Left lung (tissue), 10 donors: ENCODE measurements around the gene LIN37. TPM values are rescaled to one million over a fixed set of nuclear protein-coding genes. Genes with fewer than 3 reads are reported as not detected.

Experiments used
- ATAC-seq: fragments of 200-7000 bp; cut with Tn5 transposase; one replicate; pipeline ENCODE4 v1.9.1; 2020; ENCODE audit warnings: moderate library complexity
- DNase-seq, 4 donors: peaks; one replicate each; pipeline ENCODE4 v3.0.0-alpha.2; 2013 to 2020
- H3K27ac ChIP-seq, 2 donors: fragments of 200-600 bp; sonication (generic) in 1 of 2; one replicate each; pipeline versions ENCODE4 v1.5.0 to v1.8.0; 2020 to 2021
- H3K27me3 ChIP-seq, 2 donors: fragments of 200-600 bp; sonication (generic) in 1 of 2; one replicate each; pipeline versions ENCODE4 v1.5.0 to v1.8.0; 2020 to 2021
- H3K36me3 ChIP-seq, 2 donors: fragments of 200-600 bp; sonication (generic) in 1 of 2; one replicate each; pipeline versions ENCODE4 v1.5.0 to v1.8.0; 2020 to 2021
- H3K4me1 ChIP-seq, 2 donors: fragments of 200-600 bp; one replicate each; pipeline ENCODE4 v1.8.0; 2021
- H3K4me3 ChIP-seq, 2 donors: fragments of 200-600 bp; sonication (generic) in 1 of 2; one replicate each; pipeline versions ENCODE4 v1.5.0 to v1.8.0; 2020 to 2021; ENCODE audit warnings: mild to moderate bottlenecking in 1 of 2
- H3K9me3 ChIP-seq, 2 donors: fragments of 200-600 bp; sonication (generic) in 1 of 2; one replicate each; pipeline versions ENCODE4 v1.5.0 to v1.8.0; 2020 to 2021
- intact Hi-C, 2 donors: fragments of 100-400 bp; cut with DNase I; formaldehyde crosslinking; loops; one replicate each; pipeline versions ENCODE4 v1.11.2 to v1.14.2; 2022
- polyA plus RNA-seq, 6 donors: library from polyadenylated mRNA; unstranded; fragments of 120-200 nt; gene quantifications; one replicate each; pipeline ENCODE4 v1.2.1, GENCODE V29; 2013; ENCODE audit not compliant: insufficient read length in 6 of 6
- total RNA-seq, 2 donors: library from RNA; stranded (reverse); fragmentation: NEBNext Ultra II Directional; extraction: Animal tissue kit (Norgen Biotek cat#: 25700); gene quantifications; one replicate each; pipeline ENCODE4 v1.2.1, GENCODE V29; 2021
- TF ChIP-seq, protein P1 (sequence below), 2 donors: fragments of 200-600 bp; sonication (generic) in 1 of 2; IDR thresholded peaks; one replicate each; pipeline versions ENCODE4 v1.5.0 to v1.8.0; 2021; ENCODE audit warnings: antibody characterized with exemption in 2 of 2
- donor health status: DM: no; HTN: yes; CAD: no.
- donor health status: DM: no; HTN: no; CAD: no.

Gene LIN37
- total and polyA plus RNA-seq, 8 donors: 6.6 to 14.5 (median 11.8) TPM

DNA sequence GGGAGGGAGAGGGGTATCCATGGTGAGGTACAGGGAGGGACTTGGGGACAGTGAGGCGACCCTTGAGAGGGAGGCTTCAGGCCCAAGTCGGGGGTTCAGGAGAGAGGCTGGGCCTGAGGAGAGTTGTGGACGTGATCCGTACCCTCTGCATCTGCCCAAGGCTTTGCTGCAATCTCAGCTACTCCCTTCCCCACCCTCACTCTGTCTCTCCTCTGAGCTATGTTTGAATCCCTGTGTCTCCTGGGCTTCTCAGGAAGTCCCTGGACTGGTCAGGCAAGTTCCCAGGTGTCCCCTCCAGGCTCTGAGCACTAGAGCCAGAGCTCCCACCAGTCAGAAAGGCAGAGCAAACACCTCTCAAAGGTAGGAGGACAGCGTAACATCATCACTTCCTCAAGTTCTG, 1.8 kb downstream of the LIN37 start:
- Histone ChIP-seq H3K27me3 (peaks cover 0 to 2% of the 10 kb centered on the region in 2 donors), H3K36me3 (peaks cover 0 to 32% of the 10 kb centered on the region in 2 donors), H3K4me3 (no peak overlapping the region), H3K4me1 (peaks cover 10 to 41% of the 10 kb centered on the region in 2 donors), H3K27ac (no peak overlapping the region), H3K9me3 (no peaks in the 10 kb centered on the region)
- no peak for ATAC-seq
- intact Hi-C loops: no loop called here
- DNase-seq: no peak
- TF ChIP-seq, protein P1, sequence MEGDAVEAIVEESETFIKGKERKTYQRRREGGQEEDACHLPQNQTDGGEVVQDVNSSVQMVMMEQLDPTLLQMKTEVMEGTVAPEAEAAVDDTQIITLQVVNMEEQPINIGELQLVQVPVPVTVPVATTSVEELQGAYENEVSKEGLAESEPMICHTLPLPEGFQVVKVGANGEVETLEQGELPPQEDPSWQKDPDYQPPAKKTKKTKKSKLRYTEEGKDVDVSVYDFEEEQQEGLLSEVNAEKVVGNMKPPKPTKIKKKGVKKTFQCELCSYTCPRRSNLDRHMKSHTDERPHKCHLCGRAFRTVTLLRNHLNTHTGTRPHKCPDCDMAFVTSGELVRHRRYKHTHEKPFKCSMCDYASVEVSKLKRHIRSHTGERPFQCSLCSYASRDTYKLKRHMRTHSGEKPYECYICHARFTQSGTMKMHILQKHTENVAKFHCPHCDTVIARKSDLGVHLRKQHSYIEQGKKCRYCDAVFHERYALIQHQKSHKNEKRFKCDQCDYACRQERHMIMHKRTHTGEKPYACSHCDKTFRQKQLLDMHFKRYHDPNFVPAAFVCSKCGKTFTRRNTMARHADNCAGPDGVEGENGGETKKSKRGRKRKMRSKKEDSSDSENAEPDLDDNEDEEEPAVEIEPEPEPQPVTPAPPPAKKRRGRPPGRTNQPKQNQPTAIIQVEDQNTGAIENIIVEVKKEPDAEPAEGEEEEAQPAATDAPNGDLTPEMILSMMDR (IDR thresholded peaks at IDR 0.05): no peak

DNA sequence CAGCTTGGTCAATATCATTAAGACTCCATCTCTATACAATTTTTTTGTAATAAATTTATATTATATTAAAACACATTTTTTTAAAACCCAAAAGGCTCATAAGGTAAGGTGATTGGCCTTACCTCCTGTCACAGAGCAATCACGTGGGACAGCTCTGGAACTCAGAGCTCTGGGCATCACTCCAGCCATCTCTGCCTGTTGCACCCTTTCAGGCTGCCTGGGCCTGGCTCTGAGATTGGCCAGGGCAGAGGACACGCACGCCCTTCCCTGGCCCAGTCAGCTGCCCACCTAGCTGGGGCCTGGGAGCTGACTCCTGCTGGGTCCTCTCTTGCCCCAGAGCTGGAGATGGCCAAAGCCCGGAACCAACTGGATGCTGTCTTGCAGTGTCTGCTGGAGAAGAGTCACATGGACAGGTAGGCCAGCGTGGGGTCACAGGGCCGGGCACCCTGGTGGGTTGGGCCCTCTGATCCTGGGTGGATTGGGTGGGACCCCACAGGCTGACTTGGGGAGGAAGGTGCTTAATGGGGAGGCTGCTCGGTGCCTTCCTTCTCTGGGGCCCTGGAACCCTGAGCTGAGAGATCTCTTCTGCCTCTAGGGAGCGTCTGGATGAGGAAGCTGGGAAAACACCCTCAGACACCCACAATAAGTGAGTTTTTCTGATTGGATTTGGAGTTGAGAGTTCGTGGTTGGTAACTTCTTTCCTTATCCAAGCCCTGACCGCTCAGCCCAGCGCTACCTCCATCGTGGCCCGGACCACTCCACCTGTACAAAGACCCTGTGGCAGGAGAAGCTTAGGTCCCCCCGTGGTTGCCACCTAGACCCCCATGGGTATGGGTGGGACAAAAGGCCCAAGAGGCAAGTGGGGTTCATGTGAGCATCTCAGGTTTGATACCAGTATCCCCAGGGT, 3.7 kb downstream of the LIN37 start:
- intact Hi-C loops: no loop called here
- TF ChIP-seq, protein P1 (IDR thresholded peaks at IDR 0.05): no peak
- Histone ChIP-seq H3K27ac (no peak overlapping the region), H3K27me3 (peaks cover 0 to 21% of the 10 kb centered on the region in 2 donors), H3K4me1 (peaks cover 5 to 46% of the 10 kb centered on the region in 2 donors), H3K4me3 (no peak overlapping the region), H3K9me3 (no peaks in the 10 kb centered on the region), H3K36me3 (peaks cover 0 to 40% of the 10 kb centered on the region in 2 donors)
- no peak for DNase-seq
- no peak for ATAC-seq

DNA sequence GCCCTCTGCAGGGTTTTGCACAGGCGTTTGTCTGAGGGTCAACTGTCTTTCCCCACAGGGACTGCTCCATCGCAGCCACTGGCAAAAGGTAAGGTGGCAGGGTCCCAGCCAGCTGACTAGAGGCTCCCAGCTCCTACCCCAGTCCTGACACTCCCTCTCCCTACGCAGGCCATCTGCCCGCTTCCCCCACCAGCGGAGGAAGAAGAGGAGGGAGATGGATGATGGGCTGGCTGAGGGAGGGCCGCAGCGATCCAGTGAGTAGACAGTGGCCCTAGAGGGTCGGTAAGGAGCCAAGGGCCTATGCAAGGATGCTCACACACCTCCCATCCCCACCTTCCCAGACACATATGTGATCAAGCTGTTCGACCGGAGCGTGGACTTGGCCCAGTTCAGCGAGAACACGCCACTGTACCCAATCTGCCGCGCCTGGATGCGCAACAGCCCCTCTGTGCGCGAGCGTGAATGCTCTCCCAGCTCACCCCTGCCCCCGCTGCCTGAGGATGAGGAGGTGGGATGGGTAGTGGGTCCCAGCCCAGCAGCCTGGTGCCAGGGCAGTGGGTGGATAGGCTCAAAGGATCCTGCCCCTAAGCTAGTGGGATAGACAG, 4.5 kb downstream of the LIN37 start:
- intact Hi-C loops: no loop called here
- TF ChIP-seq, protein P1 (IDR thresholded peaks at IDR 0.05): no peak
- H3K27ac ChIP-seq: no peak overlapping the region
- no peak overlapping the region for H3K4me3 ChIP-seq
- no peaks in the 10 kb centered on the region for H3K9me3 ChIP-seq
- ATAC-seq (no peak), DNase-seq (no peak)
- peaks cover 0 to 40% of the 10 kb centered on the region in 2 donors for H3K36me3 ChIP-seq
- peaks cover 9 to 43% of the 10 kb centered on the region in 2 donors for H3K4me1 ChIP-seq
- peaks cover 0 to 21% of the 10 kb centered on the region in 2 donors for H3K27me3 ChIP-seq

DNA sequence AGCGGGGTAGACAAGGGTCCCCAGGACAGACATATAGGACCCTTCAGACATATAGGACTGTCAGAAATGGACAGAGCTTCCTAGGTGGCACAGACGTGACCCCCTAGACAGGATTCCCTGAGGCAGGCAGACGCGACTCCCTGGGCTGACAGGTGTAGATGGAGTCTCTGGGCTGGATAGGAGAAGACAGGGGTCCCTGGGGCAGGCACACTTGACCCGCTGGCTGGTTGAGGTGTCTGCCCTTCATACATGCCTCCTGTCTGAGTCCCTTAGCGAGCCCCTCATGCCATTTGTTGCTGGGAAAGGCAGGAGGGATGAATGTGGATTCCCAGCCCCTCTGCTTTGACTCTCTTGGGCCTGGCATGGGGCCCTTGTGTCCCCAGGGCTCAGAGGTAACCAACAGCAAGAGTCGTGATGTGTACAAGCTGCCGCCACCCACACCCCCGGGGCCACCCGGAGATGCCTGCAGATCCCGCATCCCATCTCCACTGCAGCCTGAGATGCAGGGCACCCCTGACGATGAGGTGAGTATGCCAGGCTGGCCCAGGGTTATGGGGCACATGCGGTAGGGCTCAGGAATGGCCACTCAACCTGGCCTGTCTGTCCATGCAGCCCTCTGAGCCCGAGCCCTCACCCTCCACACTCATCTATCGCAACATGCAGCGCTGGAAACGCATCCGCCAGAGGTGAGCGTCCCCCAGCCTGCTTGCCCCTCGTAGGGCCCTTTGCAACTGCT, 5.4 kb downstream of the LIN37 start:
- Histone ChIP-seq H3K4me1 (peaks cover 11 to 45% of the 10 kb centered on the region in 2 donors), H3K36me3 (peaks cover 0 to 40% of the 10 kb centered on the region in 2 donors)
- no peak for DNase-seq

More for the DNA sequence above, 5.4 kb downstream of the LIN37 start:
- Histone ChIP-seq H3K4me3 (no peak overlapping the region), H3K27ac (no peak overlapping the region), H3K9me3 (no peaks in the 10 kb centered on the region), H3K27me3 (peaks cover 0 to 21% of the 10 kb centered on the region in 2 donors)
- TF ChIP-seq, protein P1 (IDR thresholded peaks at IDR 0.05): no peak
- intact Hi-C loops: no loop called here
- ATAC-seq: no peak
